HG03575 (cell line): ENCODE results near the gene TTLL9.
"Not testable (repeated sequence)": the region's sequence is repeated elsewhere in the genome, so short reads cannot be mapped to it uniquely, and the experiment has no call there.

Experiments
- ATAC-seq: cut with Tn5 transposase; IDR thresholded peaks from one replicate; pipeline ENCODE4 v1.9.1; 2021; ENCODE audit not compliant: unreplicated experiment, insufficient number of reproducible peaks, low FRiP score; ENCODE audit errors: extremely low read depth

TTLL9 gene

GRCh38 chr20:31909253-31910070 lies 39.0 kb downstream of the TTLL9 start:
- ATAC-seq: no peak

GRCh38 chr20:31910071-31910803 lies 39.8 kb downstream of the TTLL9 start:
- no peak for ATAC-seq

GRCh38 chr20:31913431-31914157 lies 43.2 kb downstream of the TTLL9 start:
- ATAC-seq: no peak

GRCh38 chr20:31914170-31914569 lies 43.7 kb downstream of the TTLL9 start:
- ATAC-seq: no peak

- ATAC-seq: no peak
Observed at GRCh38 chr20:31915491-31916280, 45.3 kb downstream of the TTLL9 start.

GRCh38 chr20:31916708-31917107 lies 46.3 kb downstream of the TTLL9 start:
- ATAC-seq: no peak

GRCh38 chr20:31917962-31918412 lies 47.6 kb downstream of the TTLL9 start:
- ATAC-seq: not testable (repeated sequence)

- no peak for ATAC-seq
Observed at GRCh38 chr20:31918466-31919105, 48.2 kb downstream of the TTLL9 start.

GRCh38 chr20:31919410-31920155 lies 49.1 kb downstream of the TTLL9 start:
- no peak for ATAC-seq

GRCh38 chr20:31920275-31920855 lies 49.9 kb downstream of the TTLL9 start:
- no peak for ATAC-seq

GRCh38 chr20:31921480-31921879 lies 51.0 kb downstream of the TTLL9 start:
- not testable (repeated sequence) for ATAC-seq

- ATAC-seq: no peak
Observed at GRCh38 chr20:31922181-31922580, 51.7 kb downstream of the TTLL9 start.

GRCh38 chr20:31922588-31922987 lies 52.2 kb downstream of the TTLL9 start:
- ATAC-seq: no peak

- no peak for ATAC-seq
Observed at GRCh38 chr20:31923388-31924331, 53.2 kb downstream of the TTLL9 start.

- ATAC-seq: no peak
Observed at GRCh38 chr20:31924561-31924960, 54.1 kb downstream of the TTLL9 start.

- no peak for ATAC-seq
Observed at GRCh38 chr20:31925631-31926030, 55.2 kb downstream of the TTLL9 start.
